A549 (cell line): ENCODE results near the gene OPA3.

Source experiments
- CTCF ChIP-seq: fragments of >200 bp; sonication (Bioruptor Twin); formaldehyde crosslinking; IDR thresholded peaks from 3 replicates; pipeline ENCODE4 v1.5.1; 2016
- ELK1 ChIP-seq: fragments of 150-350 bp; IDR thresholded peaks from 2 replicates; pipeline ENCODE4 v1.6.1; 2014; ENCODE audit warnings: low read depth, mild to moderate bottlenecking, low read length
- EP300 ChIP-seq, 2 experiments: fragments of >200 bp; sonication (Bioruptor Twin); formaldehyde crosslinking; IDR thresholded peaks; 2 replicates in 1 of 2; 3 replicates in 1 of 2; pipeline ENCODE4 v1.6.1; 2016 to 2017
- MAFK ChIP-seq: fragments of 450-650 bp; IDR thresholded peaks from 2 replicates; pipeline ENCODE4 v1.6.1; 2014; ENCODE audit not compliant: partially characterized antibody
- MAX ChIP-seq: IDR thresholded peaks from 2 replicates; pipeline ENCODE4 v1.6.1; 2012
- RAD21 ChIP-seq, 2 experiments: fragments of >200 bp in 1 of 2; sonication (Bioruptor Twin) in 1 of 2; formaldehyde crosslinking in 1 of 2; IDR thresholded peaks in 1 of 2; conservative IDR thresholded peaks in 1 of 2; 2 replicates in 1 of 2; 3 replicates in 1 of 2; pipeline ENCODE4 v1.6.1; 2012 to 2018; ENCODE audit warnings: inconsistent platforms in 1 of 2
- RFX5 ChIP-seq: fragments of 450-650 bp; IDR thresholded peaks from 2 replicates; pipeline ENCODE4 v1.7.1; 2014; ENCODE audit warnings: antibody characterized with exemption, mild to moderate bottlenecking, moderate library complexity
- USF2 ChIP-seq: fragments of 450-650 bp; IDR thresholded peaks from 2 replicates; pipeline ENCODE4 v1.6.1; 2014; ENCODE audit warnings: antibody characterized with exemption
- TF ChIP-seq, protein P1 (sequence below): fragments of 200-600 bp; sonication (generic); IDR thresholded peaks from 2 replicates; pipeline ENCODE4 v1.6.1; 2016; ENCODE audit warnings: antibody characterized with exemption, mild to moderate bottlenecking, moderate library complexity

DNA sequence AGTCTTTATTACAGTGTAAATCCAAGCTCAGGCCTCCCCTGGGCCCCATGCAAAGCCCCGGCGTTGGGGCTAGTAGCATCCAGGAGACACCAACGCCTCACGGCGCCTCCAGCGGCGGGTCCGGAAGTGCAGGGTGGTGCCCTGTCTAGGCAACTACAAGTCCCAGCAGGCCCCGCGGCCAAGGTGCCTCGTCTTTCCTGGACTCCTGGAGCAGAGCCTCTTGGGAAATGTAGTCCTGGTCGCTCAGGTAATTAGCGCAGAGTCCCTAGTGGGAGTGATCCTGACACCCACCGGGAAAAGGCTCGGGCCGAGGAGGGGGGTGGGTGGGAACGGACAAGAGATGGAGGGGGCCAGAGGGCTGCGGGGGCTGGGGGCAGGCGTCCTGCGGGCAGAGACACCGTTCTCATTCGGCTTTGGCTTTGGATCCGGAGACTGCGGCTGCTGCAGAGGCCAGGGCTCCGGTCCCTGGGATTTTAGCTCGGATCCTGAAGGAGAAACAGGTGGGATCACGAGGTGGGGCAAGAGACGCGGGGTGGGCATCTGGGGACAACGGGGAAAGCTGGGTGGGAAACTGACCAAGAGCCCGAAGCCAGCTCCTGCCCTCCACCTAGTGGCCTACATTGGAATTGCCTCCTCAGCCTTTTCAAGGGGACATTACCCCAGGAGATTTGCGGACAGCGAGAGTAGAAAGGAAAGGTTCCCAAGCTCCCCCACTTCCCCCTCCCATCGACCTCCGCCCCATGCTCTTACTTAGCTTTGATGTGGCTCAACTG is 99.1 kb downstream of the OPA3 start:
- TF ChIP-seq CTCF, result peak; percentile 63
- TF ChIP-seq RFX5, result no peak
- TF ChIP-seq ELK1, result 0 out of 2 replicates have a peak, but pooled peaks have one; percentile 38
- TF ChIP-seq MAFK, result peak; percentile 90
- no peak for TF ChIP-seq USF2
- TF ChIP-seq, protein P1, sequence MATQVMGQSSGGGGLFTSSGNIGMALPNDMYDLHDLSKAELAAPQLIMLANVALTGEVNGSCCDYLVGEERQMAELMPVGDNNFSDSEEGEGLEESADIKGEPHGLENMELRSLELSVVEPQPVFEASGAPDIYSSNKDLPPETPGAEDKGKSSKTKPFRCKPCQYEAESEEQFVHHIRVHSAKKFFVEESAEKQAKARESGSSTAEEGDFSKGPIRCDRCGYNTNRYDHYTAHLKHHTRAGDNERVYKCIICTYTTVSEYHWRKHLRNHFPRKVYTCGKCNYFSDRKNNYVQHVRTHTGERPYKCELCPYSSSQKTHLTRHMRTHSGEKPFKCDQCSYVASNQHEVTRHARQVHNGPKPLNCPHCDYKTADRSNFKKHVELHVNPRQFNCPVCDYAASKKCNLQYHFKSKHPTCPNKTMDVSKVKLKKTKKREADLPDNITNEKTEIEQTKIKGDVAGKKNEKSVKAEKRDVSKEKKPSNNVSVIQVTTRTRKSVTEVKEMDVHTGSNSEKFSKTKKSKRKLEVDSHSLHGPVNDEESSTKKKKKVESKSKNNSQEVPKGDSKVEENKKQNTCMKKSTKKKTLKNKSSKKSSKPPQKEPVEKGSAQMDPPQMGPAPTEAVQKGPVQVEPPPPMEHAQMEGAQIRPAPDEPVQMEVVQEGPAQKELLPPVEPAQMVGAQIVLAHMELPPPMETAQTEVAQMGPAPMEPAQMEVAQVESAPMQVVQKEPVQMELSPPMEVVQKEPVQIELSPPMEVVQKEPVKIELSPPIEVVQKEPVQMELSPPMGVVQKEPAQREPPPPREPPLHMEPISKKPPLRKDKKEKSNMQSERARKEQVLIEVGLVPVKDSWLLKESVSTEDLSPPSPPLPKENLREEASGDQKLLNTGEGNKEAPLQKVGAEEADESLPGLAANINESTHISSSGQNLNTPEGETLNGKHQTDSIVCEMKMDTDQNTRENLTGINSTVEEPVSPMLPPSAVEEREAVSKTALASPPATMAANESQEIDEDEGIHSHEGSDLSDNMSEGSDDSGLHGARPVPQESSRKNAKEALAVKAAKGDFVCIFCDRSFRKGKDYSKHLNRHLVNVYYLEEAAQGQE, result no peak
- no peak for TF ChIP-seq EP300 (IDR thresholded peaks at IDR 0.05)
- peak; percentile 65 to 71 for TF ChIP-seq RAD21 (conservative IDR thresholded peaks at IDR 0.05 in 1 of 2, IDR thresholded peaks at IDR 0.05 in 1 of 2)
- TF ChIP-seq MAX, result no peak; the same call in none of the 2 replicates
